HEK293T (cell line): Measurements from ENCODE around the gene STAB1.

Experiments used
- ARNT ChIP-seq: fragments of 450-650 bp; IDR thresholded peaks from 2 replicates; pipeline ENCODE4 v1.6.1; 2017; ENCODE audit warnings: mild to moderate bottlenecking
- NFRKB ChIP-seq: fragments of 450-650 bp; IDR thresholded peaks from 2 replicates; pipeline ENCODE4 v1.6.1; 2016; ENCODE audit warnings: mild to moderate bottlenecking, moderate library complexity

DNA sequence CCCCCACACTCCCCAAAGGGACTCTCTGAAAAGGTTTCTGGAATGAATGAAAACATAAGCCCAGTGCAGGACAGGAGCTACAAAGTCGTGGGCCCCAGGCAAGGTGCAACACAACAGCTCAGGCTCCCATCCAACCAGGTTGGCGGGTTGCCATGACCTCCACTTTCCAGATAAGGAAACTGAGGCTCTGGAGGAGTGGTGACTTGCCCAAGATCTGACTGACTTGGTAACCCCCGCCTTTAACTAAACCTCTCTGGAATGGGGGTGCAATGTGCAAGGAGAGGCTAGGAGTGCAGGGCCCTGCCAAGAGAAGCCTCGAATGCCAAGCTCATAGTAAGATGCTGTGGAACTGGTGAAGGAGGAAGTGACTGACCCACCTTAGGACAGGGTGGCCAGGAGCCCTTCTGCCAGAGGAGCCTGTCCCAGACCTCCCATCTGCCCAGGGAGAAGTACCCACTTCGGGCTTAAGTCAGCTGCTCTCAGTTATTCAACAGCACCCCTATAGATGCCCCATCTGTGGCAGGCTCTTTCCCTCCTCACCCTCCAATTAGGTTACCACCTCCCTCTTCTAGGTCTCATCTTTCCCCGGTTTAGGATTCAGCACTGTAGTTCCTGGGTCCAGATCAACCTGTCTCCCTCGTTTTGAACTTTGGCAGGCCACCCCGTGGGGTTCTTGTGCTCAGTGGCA, 40.7 kb upstream of the STAB1 start:
- TF ChIP-seq ARNT (no peak), NFRKB (no peak)
